HG02870 (cell line): Measurements from ENCODE around the gene C11orf65.
A peak's percentile ranks its signal among the peaks of the same experiment; 100 is the strongest.

Experiments
- ATAC-seq: cut with Tn5 transposase; IDR thresholded peaks from one replicate; pipeline ENCODE4 v1.9.1; 2021; ENCODE audit warnings: mild to moderate bottlenecking, moderate library complexity; ENCODE audit not compliant: unreplicated experiment

Gene C11orf65

DNA sequence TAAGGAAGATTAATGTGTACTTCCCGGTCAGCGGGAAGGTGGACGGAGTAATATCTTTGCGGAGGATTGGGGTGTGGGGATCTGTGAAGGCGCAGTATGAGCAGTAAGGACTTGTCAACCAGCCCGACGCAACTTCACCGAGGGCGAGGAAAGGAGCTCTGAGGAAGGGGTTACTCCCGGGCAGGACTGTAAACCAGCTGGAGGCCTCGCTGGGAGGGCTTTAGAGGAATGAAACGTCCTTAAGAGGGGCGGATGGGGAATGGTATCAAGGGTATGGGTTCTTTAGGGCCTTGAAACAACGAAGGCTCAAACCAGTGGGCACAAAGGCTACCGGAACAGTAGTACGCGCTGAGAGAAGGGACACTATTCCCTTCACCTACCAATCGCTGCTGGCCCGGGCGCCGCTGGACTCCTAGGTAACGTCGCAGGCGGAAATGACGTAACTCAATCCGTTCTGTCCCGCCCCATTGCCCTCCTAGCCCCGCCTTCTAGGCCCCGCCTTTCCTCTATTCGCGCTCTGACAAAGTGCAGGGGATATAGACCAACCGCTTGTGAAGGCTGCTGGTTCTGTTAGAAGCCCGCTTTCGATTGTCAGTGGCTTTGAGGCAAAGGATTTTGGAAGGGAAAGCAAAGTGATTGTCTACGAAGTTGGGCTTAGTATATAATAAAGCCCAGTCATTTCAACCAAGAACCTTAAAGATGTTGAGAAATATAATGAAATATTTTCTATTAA lies at the start of gene C11orf65:
C11orf65 (minus strand) TSS at position 439 of the 733 bp plus-strand sequence. CDS start 5,970 bp downstream, outside the sequence.
- peak; percentile 98 for ATAC-seq

- no peak for ATAC-seq
Measured at GRCh38 chr11:108516125-108516524, 48.8 kb upstream of the C11orf65 start.

- ATAC-seq = no peak
Measured at GRCh38 chr11:108512708-108513107, 45.4 kb upstream of the C11orf65 start.

DNA sequence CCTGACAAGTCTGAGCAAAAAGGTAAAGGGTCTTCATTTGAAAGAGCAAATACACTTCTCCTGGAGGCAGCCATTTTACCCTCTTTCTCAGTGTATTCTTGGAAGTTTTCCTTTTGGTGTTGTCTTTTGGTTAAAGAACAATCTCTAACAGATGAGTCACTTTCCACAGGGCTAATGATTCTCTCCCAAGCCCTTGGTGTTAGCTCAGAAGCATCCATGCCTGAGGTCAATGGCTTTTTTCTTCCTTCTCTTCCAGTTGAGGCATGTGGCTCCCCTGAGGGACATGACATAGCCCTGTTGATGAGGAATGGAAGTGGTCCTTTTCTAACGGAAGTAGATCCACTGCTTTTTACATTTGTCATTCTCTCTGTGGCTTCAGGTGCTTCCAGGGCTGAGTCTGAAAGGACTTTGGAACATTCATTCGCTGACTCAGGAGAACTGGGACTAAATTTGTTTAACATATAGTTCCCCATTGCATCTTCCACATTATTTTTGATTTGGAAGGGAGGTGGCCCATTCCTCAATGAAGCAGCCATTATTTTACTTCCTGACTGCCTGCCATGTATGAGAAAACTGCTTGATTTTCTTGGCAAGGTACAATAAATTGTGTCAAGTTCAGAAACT lies 44.6 kb upstream of the C11orf65 start:
- ATAC-seq = no peak

DNA sequence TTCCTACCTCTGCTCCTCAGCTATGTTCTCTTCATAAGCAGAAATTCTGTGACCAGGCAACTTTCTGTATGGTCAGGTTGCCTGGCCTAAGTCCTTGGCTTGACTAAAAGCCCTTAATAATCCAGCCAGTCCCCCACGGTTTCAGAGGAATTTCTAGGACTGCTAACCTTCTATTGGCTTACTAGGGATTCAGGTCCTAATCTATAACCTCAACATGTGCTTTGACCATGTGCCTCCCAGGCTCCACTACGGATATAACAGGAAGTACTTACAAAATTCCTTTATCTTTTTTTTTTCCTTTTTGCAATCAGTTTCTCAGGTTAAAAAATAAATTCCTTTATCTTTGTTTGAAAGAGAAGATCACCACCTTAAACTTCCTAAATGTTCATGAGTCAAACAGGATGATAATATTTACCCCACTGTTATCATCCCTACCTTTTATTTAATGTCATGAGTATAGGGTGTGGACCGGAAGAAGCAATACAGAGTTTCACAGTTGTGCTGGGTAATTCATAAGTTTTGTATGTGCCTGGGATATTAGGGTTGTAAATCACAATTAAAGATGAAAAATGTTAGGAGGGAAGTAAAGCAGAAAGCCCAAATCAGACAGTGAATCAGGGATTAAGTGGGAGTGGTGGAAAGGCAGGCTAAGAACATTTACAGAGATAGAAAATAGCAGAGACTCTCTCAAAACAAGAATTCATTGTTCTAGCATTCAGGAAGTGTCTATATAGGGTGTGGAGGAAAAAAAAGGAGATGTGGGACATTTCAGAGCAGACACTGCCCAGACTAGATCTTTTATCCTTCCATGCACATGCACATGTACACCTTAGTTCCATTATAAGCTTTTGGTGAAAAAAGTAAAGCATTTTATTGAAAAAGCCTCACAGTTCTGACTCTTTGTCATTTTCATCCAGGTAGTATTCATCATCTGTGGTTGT lies 41.6 kb upstream of the C11orf65 start:
- ATAC-seq = no peak

- no peak for ATAC-seq
Measured at GRCh38 chr11:108501396-108501795, 34.1 kb upstream of the C11orf65 start.

DNA sequence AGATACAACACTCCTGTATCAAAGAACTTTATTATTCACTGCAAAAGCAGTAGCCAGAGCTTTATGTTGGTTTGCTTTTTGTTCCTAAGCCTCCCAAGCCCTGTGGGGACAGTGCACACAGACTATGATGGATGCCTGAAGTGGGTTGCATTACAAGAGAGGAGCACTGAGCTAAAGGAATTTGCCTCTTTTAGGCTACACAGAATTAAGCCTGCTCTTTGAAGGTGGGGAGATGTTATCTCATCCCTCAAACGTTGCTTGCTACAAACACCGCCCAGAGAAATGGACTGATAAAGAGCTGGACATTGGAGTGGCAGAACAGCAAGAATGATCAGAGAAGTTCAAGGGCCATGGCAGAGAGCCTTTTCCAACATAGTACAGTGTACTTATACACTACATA lies 33.4 kb upstream of the C11orf65 start:
- no peak for ATAC-seq

- no peak for ATAC-seq
Measured at GRCh38 chr11:108500169-108500568, 32.8 kb upstream of the C11orf65 start.

GRCh38 chr11:108498816-108499408 lies 31.6 kb upstream of the C11orf65 start:
- no peak for ATAC-seq

DNA sequence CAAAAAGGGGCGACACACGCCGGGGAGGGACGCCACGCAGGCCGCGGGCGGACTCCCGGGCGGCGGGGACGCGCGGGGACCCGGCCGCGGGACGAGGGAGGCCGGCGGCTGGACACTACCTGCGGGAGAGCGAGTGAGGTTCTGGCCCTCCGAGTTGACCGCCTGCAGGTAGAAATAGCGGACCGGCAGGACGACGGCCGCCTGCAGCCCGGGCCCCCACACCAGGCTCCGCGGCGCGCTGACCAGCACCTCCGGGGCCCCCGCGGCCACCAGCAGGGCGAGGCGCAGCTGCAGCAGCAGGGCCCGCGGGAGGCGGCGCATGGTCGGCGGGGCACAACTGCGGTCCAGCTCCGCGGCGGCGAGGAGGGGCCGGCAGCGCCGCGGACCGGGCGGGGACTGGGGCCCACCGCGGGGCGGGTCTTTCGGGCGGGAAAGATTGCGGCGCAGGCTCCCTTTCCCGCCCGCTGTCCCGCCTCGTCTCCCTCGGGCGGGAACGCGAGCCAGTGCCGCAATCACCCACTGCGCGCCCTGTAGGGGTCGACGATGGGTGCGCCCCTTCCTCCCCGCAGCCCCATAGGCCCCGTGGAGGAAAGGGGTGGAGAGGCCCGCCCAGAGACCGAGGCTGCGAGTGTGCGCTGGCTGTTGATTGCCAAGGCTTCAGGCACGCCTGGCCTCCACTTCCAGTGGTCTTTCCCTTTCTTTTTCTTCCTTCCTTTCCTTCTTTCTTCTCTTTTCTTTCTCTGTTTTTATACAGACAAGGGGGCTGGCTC lies 30.9 kb upstream of the C11orf65 start, which contains the start of gene POGLUT3:
POGLUT3 (minus strand) TSS at position 339 of the 770 bp plus-strand sequence; CDS start at position 321, 18 bp downstream.
- peak; percentile 47 for ATAC-seq

GRCh38 chr11:108497317-108498045 lies 30.2 kb upstream of the C11orf65 start:
- peak; percentile 46 for ATAC-seq

- no peak for ATAC-seq
Measured at GRCh38 chr11:108496643-108497256, 29.4 kb upstream of the C11orf65 start.

DNA sequence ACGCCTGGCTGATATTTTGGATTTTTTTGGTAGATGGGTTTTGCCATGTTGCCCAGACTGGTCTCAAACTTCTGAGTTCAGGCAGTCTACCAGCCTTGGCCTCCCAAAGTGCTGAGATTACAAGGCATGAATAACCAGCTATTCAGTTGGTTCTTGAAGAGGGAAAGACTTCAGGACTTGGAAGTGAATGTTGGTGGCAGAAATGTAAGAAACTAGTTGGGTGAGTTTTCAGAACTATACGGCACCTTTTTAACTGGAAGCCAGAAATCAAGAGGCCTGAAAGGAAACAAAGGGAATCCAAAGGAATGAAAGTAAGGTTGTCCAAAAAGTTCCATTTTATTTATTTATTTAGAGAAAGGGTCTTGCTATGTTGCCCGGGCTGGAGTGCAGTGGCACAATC lies 28.0 kb upstream of the C11orf65 start:
- no peak for ATAC-seq

DNA sequence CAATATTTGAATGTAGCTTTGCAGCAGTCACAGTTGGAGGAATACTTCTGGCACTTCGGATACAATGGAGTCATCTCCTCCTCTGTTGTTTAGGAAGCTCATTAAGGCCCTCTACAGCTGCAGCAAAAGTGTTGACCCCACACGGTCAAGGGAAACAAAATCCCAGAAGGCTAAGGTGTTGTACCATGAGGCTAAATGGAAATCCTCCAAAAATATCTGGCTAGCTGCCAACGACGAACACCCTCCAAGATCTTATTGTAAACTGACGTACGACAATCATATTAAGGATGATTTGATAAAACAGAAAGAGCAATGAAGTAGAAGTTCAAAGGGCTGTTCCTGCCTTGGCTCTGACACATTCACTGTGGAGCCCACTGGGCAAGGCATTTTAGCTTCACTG lies 26.9 kb upstream of the C11orf65 start:
- ATAC-seq = no peak

- no peak for ATAC-seq
Measured at GRCh38 chr11:108491936-108492335, 24.6 kb upstream of the C11orf65 start.

DNA sequence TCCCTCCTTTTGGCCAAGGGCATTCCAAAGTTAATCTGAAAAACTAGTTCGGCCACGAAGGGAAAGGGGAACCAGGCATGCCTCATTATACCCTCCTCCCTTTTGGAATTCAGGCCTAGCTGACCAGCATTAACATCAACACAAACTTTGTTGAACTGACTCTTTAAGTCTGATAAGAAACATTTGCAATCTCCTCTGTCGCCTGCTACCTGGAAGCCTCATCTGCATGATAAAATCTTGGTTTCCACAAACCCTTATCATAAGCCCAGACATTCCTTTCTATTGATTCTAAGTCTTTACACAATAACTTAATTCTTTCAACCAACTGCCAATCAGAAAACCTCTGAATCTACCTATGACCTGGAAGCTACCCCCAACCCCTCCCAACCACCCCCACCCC lies 19.5 kb upstream of the C11orf65 start:
- ATAC-seq = no peak

- ATAC-seq = no peak
Measured at GRCh38 chr11:108486331-108486730, 19.0 kb upstream of the C11orf65 start.

DNA sequence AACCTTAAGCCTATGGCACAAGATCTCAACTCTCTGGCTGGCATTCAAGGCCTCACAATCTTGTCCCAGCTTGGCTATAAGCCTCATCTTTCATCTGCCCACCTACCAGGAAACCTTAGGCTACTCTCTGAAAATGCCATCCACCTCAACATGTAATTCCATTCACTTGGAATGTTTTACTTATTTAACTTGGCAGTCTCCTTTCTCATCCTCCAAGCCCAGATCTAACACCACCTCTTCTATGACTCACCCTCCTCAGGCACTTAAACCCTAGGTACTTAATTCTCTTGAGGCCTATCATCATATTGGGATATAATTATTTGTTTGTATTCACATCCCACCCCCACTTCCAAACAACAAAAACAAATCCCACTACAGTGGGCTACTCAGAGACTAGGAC lies 15.8 kb upstream of the C11orf65 start:
- no peak for ATAC-seq
